Trophoblast cell (in vitro differentiated cells and primary cell): Measurements from ENCODE around the gene PPP2R5E.

Source experiments
- DNase-seq, 2 donors: peaks; one replicate each; pipeline ENCODE4 v3.0.0-alpha.2; 2016
- H2AFZ ChIP-seq: 2 replicates; pipeline ENCODE4 v1.6.1; 2013; ENCODE audit warnings: low read length, moderate library complexity, mild to moderate bottlenecking; ENCODE audit not compliant: insufficient read depth, poor library complexity
- H2AK5ac ChIP-seq: 2 replicates; pipeline ENCODE4 v1.6.1; 2013; ENCODE audit warnings: mild to moderate bottlenecking, low read length
- H2BK120ac ChIP-seq: 2 replicates; pipeline ENCODE4 v1.6.1; 2013; ENCODE audit warnings: low read length, mild to moderate bottlenecking, moderate library complexity; ENCODE audit not compliant: insufficient read depth, poor library complexity
- H2BK12ac ChIP-seq: 2 replicates; pipeline ENCODE4 v1.6.1; 2013; ENCODE audit warnings: mild to moderate bottlenecking, low read length, moderate library complexity
- H2BK5ac ChIP-seq: 2 replicates; pipeline ENCODE4 v1.6.1; 2013; ENCODE audit warnings: low read length, low read depth, moderate library complexity, mild to moderate bottlenecking; ENCODE audit not compliant: poor library complexity
- H3K14ac ChIP-seq: 2 replicates; pipeline ENCODE4 v1.6.1; 2013; ENCODE audit warnings: mild to moderate bottlenecking, low read length
- H3K18ac ChIP-seq: 2 replicates; pipeline ENCODE4 v1.6.1; 2013; ENCODE audit warnings: mild to moderate bottlenecking, low read length
- H3K23ac ChIP-seq: 2 replicates; pipeline ENCODE4 v1.6.1; 2013; ENCODE audit warnings: low read length
- H3K27ac ChIP-seq: 2 replicates; pipeline ENCODE4 v1.5.1; 2013; ENCODE audit warnings: low read depth, mild to moderate bottlenecking, inconsistent platforms, low read length, moderate library complexity
- H3K27me3 ChIP-seq: 2 replicates; pipeline ENCODE4 v1.6.1; 2013; ENCODE audit warnings: inconsistent platforms, mild to moderate bottlenecking, low read length, moderate library complexity; ENCODE audit not compliant: insufficient read depth
- H3K36me3 ChIP-seq, 2 experiments: 1 replicate in 1 of 2; 2 replicates in 1 of 2; pipeline ENCODE4 v1.6.1; 2013; ENCODE audit warnings: low read length in 2 of 2, mild to moderate bottlenecking in 2 of 2, moderate library complexity in 1 of 2; ENCODE audit not compliant: insufficient read depth in 2 of 2, control insufficient read depth in 1 of 2
- H3K4ac ChIP-seq: 2 replicates; pipeline ENCODE4 v1.6.1; 2013; ENCODE audit warnings: low read depth, mild to moderate bottlenecking, low read length, moderate library complexity
- H3K4me1 ChIP-seq, 2 experiments: 1 replicate in 1 of 2; 2 replicates in 1 of 2; pipeline ENCODE4 v1.6.1; 2013; ENCODE audit warnings: low read length in 2 of 2, mild to moderate bottlenecking in 2 of 2, moderate library complexity in 1 of 2; ENCODE audit not compliant: insufficient read depth in 2 of 2, control insufficient read depth in 1 of 2
- H3K4me2 ChIP-seq: 2 replicates; pipeline ENCODE4 v1.6.1; 2013; ENCODE audit warnings: inconsistent platforms, mild to moderate bottlenecking, low read length, moderate library complexity
- H3K4me3 ChIP-seq: 2 replicates; pipeline ENCODE4 v1.5.1; 2013; ENCODE audit warnings: mild to moderate bottlenecking, low read depth, low read length, inconsistent platforms
- H3K79me1 ChIP-seq: one replicate; pipeline ENCODE4 v1.6.1; 2013; ENCODE audit warnings: low read length
- H3K79me2 ChIP-seq: 2 replicates; pipeline ENCODE4 v1.6.1; 2013; ENCODE audit warnings: low read length, mild to moderate bottlenecking; ENCODE audit not compliant: control insufficient read depth, insufficient read depth, poor library complexity
- H3K9ac ChIP-seq: 2 replicates; pipeline ENCODE4 v1.6.1; 2013; ENCODE audit warnings: mild to moderate bottlenecking, low read length
- H3K9me3 ChIP-seq: 2 replicates; pipeline ENCODE4 v1.6.1; 2013; ENCODE audit warnings: low read depth, mild to moderate bottlenecking, control low read depth, inconsistent platforms, low read length; ENCODE audit not compliant: insufficient read depth
- H4K12ac ChIP-seq: 2 replicates; pipeline ENCODE4 v1.6.1; 2013; ENCODE audit warnings: low read depth, mild to moderate bottlenecking, low read length, moderate library complexity
- H4K8ac ChIP-seq: 2 replicates; pipeline ENCODE4 v1.6.1; 2013; ENCODE audit warnings: low read depth, mild to moderate bottlenecking, low read length, moderate library complexity
- H4K91ac ChIP-seq: one replicate; pipeline ENCODE4 v1.6.1; 2013; ENCODE audit warnings: low read depth, mild to moderate bottlenecking, low read length, moderate library complexity
- WGBS: extraction: QIAGEN DNeasy Blood & Tissue Kit; methylation state at CpG from one replicate; pipeline ENCODE4 v1.1.7; 2013; ENCODE audit warnings: missing lambda C conversion rate; ENCODE audit not compliant: insufficient read length, insufficient coverage; ENCODE audit errors: extremely low coverage; 5-methylcytosine and 5-hydroxymethylcytosine counted together

Gene PPP2R5E

GRCh38 chr14:63387711-63388110 lies 155.5 kb downstream of the PPP2R5E start:
- peaks cover 10 to 27% of the 10 kb centered on the region in 2 experiments for H3K36me3 ChIP-seq
- H3K4me3 ChIP-seq: no peak overlapping the region
- H3K27me3 ChIP-seq: no peaks in the 10 kb centered on the region
- no peak overlapping the region for H3K4ac ChIP-seq
- H2BK5ac ChIP-seq: no peak overlapping the region
- H4K12ac ChIP-seq: no peak overlapping the region
- H4K8ac ChIP-seq: no peak overlapping the region
- no peaks in the 10 kb centered on the region for H3K4me1 ChIP-seq
- WGBS: no CpG with 5 or more reads among the region's 5 CpGs
- H2BK12ac ChIP-seq: no peak overlapping the region
- no peaks in the 10 kb centered on the region for H3K9me3 ChIP-seq
- no peak overlapping the region for H3K14ac ChIP-seq
- H2AFZ ChIP-seq: no peak overlapping the region
- H2BK120ac ChIP-seq: no peak overlapping the region
- no peak overlapping the region for H2AK5ac ChIP-seq
- no peak for DNase-seq
- H4K91ac ChIP-seq: no peak overlapping the region
- H3K23ac ChIP-seq: no peak overlapping the region
- H3K27ac ChIP-seq: no peak overlapping the region
- H3K9ac ChIP-seq: no peak overlapping the region
- H3K18ac ChIP-seq: no peak overlapping the region
- H3K79me1 ChIP-seq: no peaks in the 10 kb centered on the region
- no peak overlapping the region for H3K4me2 ChIP-seq
- H3K79me2 ChIP-seq: no peaks in the 10 kb centered on the region

GRCh38 chr14:63383776-63384367 lies 159.3 kb downstream of the PPP2R5E start:
- H2AFZ ChIP-seq: no peak overlapping the region
- no peak overlapping the region for H3K4me3 ChIP-seq
- H3K4me2 ChIP-seq: no peak overlapping the region
- no peak overlapping the region for H3K9ac ChIP-seq
- no peaks in the 10 kb centered on the region for H3K9me3 ChIP-seq
- no peak overlapping the region for H3K23ac ChIP-seq
- no peak overlapping the region for H4K91ac ChIP-seq
- H3K27ac ChIP-seq: no peak overlapping the region
- H3K18ac ChIP-seq: no peak overlapping the region
- H3K14ac ChIP-seq: no peak overlapping the region
- no peaks in the 10 kb centered on the region for H3K4me1 ChIP-seq
- H3K4ac ChIP-seq: no peak overlapping the region
- H2BK5ac ChIP-seq: no peak overlapping the region
- DNase-seq: no peak
- peaks cover 10 to 29% of the 10 kb centered on the region in 2 experiments for H3K36me3 ChIP-seq
- no peak overlapping the region for H2BK12ac ChIP-seq
- no peak overlapping the region for H2BK120ac ChIP-seq
- no peaks in the 10 kb centered on the region for H3K79me1 ChIP-seq
- no peaks in the 10 kb centered on the region for H3K79me2 ChIP-seq
- H4K8ac ChIP-seq: no peak overlapping the region
- no peak overlapping the region for H2AK5ac ChIP-seq
- WGBS: no CpG with 5 or more reads among the region's 4 CpGs
- H3K27me3 ChIP-seq: no peaks in the 10 kb centered on the region
- no peak overlapping the region for H4K12ac ChIP-seq

GRCh38 chr14:63378444-63378843 lies 164.7 kb downstream of the PPP2R5E start:
- Histone ChIP-seq H3K14ac (no peak overlapping the region), H2AK5ac (no peak overlapping the region), H3K4me1 (no peaks in the 10 kb centered on the region), H3K27me3 (no peaks in the 10 kb centered on the region), H3K27ac (no peak overlapping the region), H3K36me3 (peaks cover 6% of the 10 kb centered on the region in 2 experiments), H3K9me3 (no peaks in the 10 kb centered on the region), H3K79me1 (no peaks in the 10 kb centered on the region), H3K9ac (no peak overlapping the region), H2AFZ (no peak overlapping the region), H3K4me3 (no peak overlapping the region), H3K79me2 (no peaks in the 10 kb centered on the region), H4K91ac (no peak overlapping the region), H3K4ac (no peak overlapping the region), H3K23ac (no peak overlapping the region), H2BK120ac (no peak overlapping the region), H3K4me2 (no peak overlapping the region), H4K8ac (no peak overlapping the region), H4K12ac (no peak overlapping the region), H3K18ac (no peak overlapping the region), H2BK12ac (no peak overlapping the region), H2BK5ac (no peak overlapping the region)
- DNase-seq: no peak
- WGBS: no CpG with 5 or more reads among the region's 2 CpGs

- no CpG with 5 or more reads among the region's 3 CpGs for WGBS
- Histone ChIP-seq H3K4ac (no peak overlapping the region), H3K79me1 (no peaks in the 10 kb centered on the region), H4K8ac (no peak overlapping the region), H3K18ac (no peak overlapping the region), H3K79me2 (no peaks in the 10 kb centered on the region), H3K36me3 (peaks cover 4 to 7% of the 10 kb centered on the region in 2 experiments), H2AFZ (no peak overlapping the region), H4K91ac (no peak overlapping the region), H2AK5ac (no peak overlapping the region), H3K23ac (no peak overlapping the region), H3K27me3 (no peaks in the 10 kb centered on the region), H2BK120ac (no peak overlapping the region), H3K14ac (no peak overlapping the region), H3K9me3 (peaks cover 1% of the 10 kb centered on the region), H2BK12ac (no peak overlapping the region), H2BK5ac (no peak overlapping the region), H3K27ac (no peak overlapping the region), H3K9ac (no peak overlapping the region), H3K4me1 (no peaks in the 10 kb centered on the region), H3K4me2 (no peak overlapping the region), H4K12ac (no peak overlapping the region), H3K4me3 (no peak overlapping the region)
- peak; percentile 9 to 87 for DNase-seq
Measured at GRCh38 chr14:63375769-63376168, 167.4 kb downstream of the PPP2R5E start.
